H1 (cell line): ENCODE data around the gene SLC13A2. TPM values are rescaled to one million over a fixed set of nuclear protein-coding genes. Genes with fewer than 3 reads are reported as not detected.

Experiments
- CTCF ChIA-PET: fragments of 300-600 bp; sonication (Branson Sonifier 250); formaldehyde crosslinking; loops from one replicate; lab custom pipeline; 2021; ENCODE audit not compliant: partially characterized antibody; lab: Charles Lee
- POLR2A ChIA-PET: fragments of 300-600 bp; sonication (Branson Sonifier 250); formaldehyde crosslinking; loops from one replicate; lab custom pipeline; 2021; ENCODE audit warnings: inconsistent platforms; ENCODE audit not compliant: partially characterized antibody; lab: Charles Lee
- DNase-seq, 2 experiments: peaks; one replicate each; pipeline versions ENCODE4 v3.0.0 to v3.0.0-alpha.2; 2010 to 2022; ENCODE audit warnings: low spot score in 2 of 2, low read depth in 1 of 2, mixed read lengths in 1 of 2
- FAIRE-seq: peaks from 2 replicates; lab custom pipeline; 2011; peaks lifted over from hg19 to GRCh38; lab: Jason Lieb, UNC
- H2AFZ ChIP-seq: 2 replicates; pipeline ENCODE4 v1.8.1; 2012; ENCODE audit warnings: low read length, inconsistent platforms
- H2AK5ac ChIP-seq: 2 replicates; pipeline ENCODE4 v1.6.1; 2013; ENCODE audit warnings: low read depth, low read length
- H2BK120ac ChIP-seq: replicated peaks from 2 replicates; pipeline ENCODE3; 2013; ENCODE audit warnings: low read depth, low read length, inconsistent platforms
- H2BK12ac ChIP-seq: 2 replicates; pipeline ENCODE4 v1.6.1; 2013; ENCODE audit warnings: low read depth, low read length
- H2BK15ac ChIP-seq: 2 replicates; pipeline ENCODE4 v1.6.1; 2013; ENCODE audit warnings: low read length
- H2BK20ac ChIP-seq: 2 replicates; pipeline ENCODE4 v1.6.1; 2013; ENCODE audit warnings: low read length
- H2BK5ac ChIP-seq: 2 replicates; pipeline ENCODE4 v1.6.1; 2013; ENCODE audit warnings: low read depth, low read length
- H3K14ac ChIP-seq: 2 replicates; pipeline ENCODE4 v1.6.1; 2013; ENCODE audit warnings: inconsistent platforms; ENCODE audit not compliant: insufficient read length
- H3K18ac ChIP-seq: 2 replicates; pipeline ENCODE4 v1.6.1; 2013; ENCODE audit warnings: low read length; ENCODE audit errors: extremely low read depth
- H3K23ac ChIP-seq: 2 replicates; pipeline ENCODE4 v1.6.1; 2013; ENCODE audit warnings: inconsistent platforms; ENCODE audit not compliant: insufficient read length
- H3K23me2 ChIP-seq: 2 replicates; pipeline ENCODE4 v1.6.1; 2013; ENCODE audit warnings: low read depth, low read length
- H3K27ac ChIP-seq: 2 replicates; pipeline ENCODE4 v1.6.1; 2011; ENCODE audit warnings: low read depth, low read length, inconsistent platforms
- H3K27me3 ChIP-seq, 4 experiments: replicated peaks in 1 of 4; 1 replicate in 1 of 4; 2 replicates in 3 of 4; pipeline versions ENCODE4 v1.6.1 to v1.8.1; 2011 to 2013; ENCODE audit warnings: low read length in 3 of 4, mild to moderate bottlenecking in 3 of 4, inconsistent platforms in 2 of 4, mixed read lengths in 2 of 4, moderate library complexity in 1 of 4; ENCODE audit not compliant: control insufficient read depth in 3 of 4, insufficient read depth in 3 of 4; ENCODE audit errors: extremely low read depth in 1 of 4
- H3K36me3 ChIP-seq, 4 experiments: 2 replicates each; pipeline versions ENCODE4 v1.6.1 to v1.8.1; 2011 to 2013; ENCODE audit warnings: mild to moderate bottlenecking in 4 of 4, low read length in 3 of 4, moderate library complexity in 2 of 4, control low read depth in 1 of 4, inconsistent platforms in 1 of 4; ENCODE audit not compliant: insufficient read depth in 4 of 4, control insufficient read depth in 2 of 4
- H3K4ac ChIP-seq: replicated peaks from 2 replicates; pipeline ENCODE3; 2013; ENCODE audit warnings: low read length, low read depth, mixed read lengths, inconsistent platforms; ENCODE audit not compliant: insufficient read length
- H3K4me1 ChIP-seq, 4 experiments: replicated peaks in 1 of 4; 1 replicate in 1 of 4; 2 replicates in 3 of 4; pipeline versions ENCODE4 v1.6.1 to v1.8.1; 2011 to 2013; ENCODE audit warnings: low read length in 3 of 4, inconsistent platforms in 2 of 4, mixed read lengths in 1 of 4; ENCODE audit not compliant: insufficient read depth in 4 of 4, control insufficient read depth in 3 of 4
- H3K4me2 ChIP-seq, 2 experiments: 2 replicates each; pipeline versions ENCODE4 v1.6.1 to v1.8.1; 2011 to 2013; ENCODE audit warnings: low read depth in 2 of 2, low read length in 2 of 2, control low read depth in 1 of 2, inconsistent platforms in 1 of 2, mild to moderate bottlenecking in 1 of 2; ENCODE audit not compliant: insufficient read depth in 1 of 2
- H3K4me3 ChIP-seq, 4 experiments: fragments of 200-600, 300-600 bp in 1 of 4; sonication (generic), shearing (Covaris generic), sonication (Bioruptor Twin) in 1 of 4; 2 replicates each; pipeline versions ENCODE4 v1.5.1 to v1.8.1; 2011 to 2016; ENCODE audit warnings: low read length in 4 of 4, low read depth in 3 of 4, control low read depth in 2 of 4, inconsistent platforms in 2 of 4, mild to moderate bottlenecking in 2 of 4, mixed read lengths in 1 of 4, moderate library complexity in 1 of 4; ENCODE audit not compliant: insufficient read depth in 2 of 4; ENCODE audit errors: extremely low read depth in 1 of 4
- H3K56ac ChIP-seq: replicated peaks from 2 replicates; pipeline ENCODE3; 2013; ENCODE audit warnings: low read depth, mild to moderate bottlenecking, mixed read lengths, low read length, inconsistent platforms; ENCODE audit not compliant: insufficient read length
- H3K79me1 ChIP-seq: 2 replicates; pipeline ENCODE4 v1.6.1; 2013; ENCODE audit warnings: low read depth, low read length, control low read depth
- H3K79me2 ChIP-seq, 2 experiments: 2 replicates each; pipeline versions ENCODE4 v1.6.1 to v1.8.1; 2012 to 2013; ENCODE audit warnings: low read length in 2 of 2, mild to moderate bottlenecking in 2 of 2, inconsistent platforms in 1 of 2; ENCODE audit not compliant: insufficient read depth in 2 of 2, control insufficient read depth in 1 of 2
- H3K9ac ChIP-seq, 4 experiments: replicated peaks in 1 of 4; 1 replicate in 1 of 4; 2 replicates in 3 of 4; pipeline versions ENCODE4 v1.6.1 to v1.8.1; 2011 to 2013; ENCODE audit warnings: low read depth in 3 of 4, low read length in 3 of 4, control low read depth in 2 of 4, mild to moderate bottlenecking in 2 of 4, moderate library complexity in 2 of 4, inconsistent platforms in 1 of 4; ENCODE audit errors: extremely low read depth in 1 of 4
- H3K9me3 ChIP-seq, 2 experiments: 2 replicates each; pipeline versions ENCODE4 v1.6.1 to v1.8.1; 2012 to 2013; ENCODE audit warnings: mild to moderate bottlenecking in 2 of 2, moderate library complexity in 2 of 2, control low read depth in 1 of 2, inconsistent platforms in 1 of 2, low read depth in 1 of 2, low read length in 1 of 2, mixed read lengths in 1 of 2; ENCODE audit not compliant: insufficient read depth in 2 of 2
- H4K20me1 ChIP-seq, 2 experiments: replicated peaks in 1 of 2; 2 replicates each; pipeline versions ENCODE3 to v1.8.1; 2011 to 2013; ENCODE audit warnings: inconsistent platforms in 2 of 2, low read length in 2 of 2, mild to moderate bottlenecking in 1 of 2; ENCODE audit not compliant: insufficient read depth in 2 of 2, control insufficient read depth in 1 of 2
- H4K5ac ChIP-seq: 2 replicates; pipeline ENCODE4 v1.6.1; 2013; ENCODE audit warnings: low read length, low read depth, mixed read lengths, inconsistent platforms; ENCODE audit not compliant: insufficient read length
- H4K8ac ChIP-seq: 2 replicates; pipeline ENCODE4 v1.8.0; 2013; ENCODE audit warnings: mild to moderate bottlenecking, moderate library complexity, low read length, inconsistent platforms; ENCODE audit not compliant: insufficient read depth; ENCODE audit errors: extremely low read depth
- H4K91ac ChIP-seq: replicated peaks from 2 replicates; pipeline ENCODE3; 2013; ENCODE audit warnings: low read length, mixed read lengths, inconsistent platforms; ENCODE audit not compliant: insufficient read length
- BACH1 ChIP-seq: IDR thresholded peaks from 2 replicates; pipeline ENCODE4 v1.6.1; 2012; ENCODE audit warnings: low read length, improper control_type of control experiment
- BCL11A ChIP-seq, 2 experiments: IDR thresholded peaks; one replicate each; pipeline ENCODE4 v1.6.1; 2011; ENCODE audit warnings: low read depth in 2 of 2, low read length in 2 of 2, mild to moderate bottlenecking in 2 of 2
- E2F6 ChIP-seq: IDR thresholded peaks from 2 replicates; pipeline ENCODE4 v1.6.1; 2012; ENCODE audit warnings: inconsistent platforms
- EGR1 ChIP-seq: IDR thresholded peaks from 2 replicates; pipeline ENCODE4 v1.6.1; 2011; ENCODE audit warnings: low read depth, low read length, borderline replicate concordance
- HDAC2 ChIP-seq, 2 experiments: fragments of 300-600 bp in 1 of 2; sonication (generic) in 1 of 2; IDR thresholded peaks; 2 replicates each; pipeline ENCODE4 v1.6.1; 2011 to 2012; ENCODE audit warnings: low read depth in 2 of 2, low read length in 2 of 2, mild to moderate bottlenecking in 2 of 2, moderate library complexity in 2 of 2, borderline replicate concordance in 1 of 2, inconsistent platforms in 1 of 2
- MAFK ChIP-seq: IDR thresholded peaks from 2 replicates; pipeline ENCODE4 v1.6.1; 2012; ENCODE audit warnings: low read depth, mild to moderate bottlenecking, improper control_type of control experiment, low read length
- POLR2A ChIP-seq, 2 experiments: IDR thresholded peaks; 1 replicate in 1 of 2; 2 replicates in 1 of 2; pipeline ENCODE4 v1.6.1; 2011; ENCODE audit warnings: low read depth in 2 of 2, low read length in 2 of 2, mild to moderate bottlenecking in 2 of 2; ENCODE audit errors: control extremely low read depth in 1 of 2
- SAP30 ChIP-seq: fragments of 300-600 bp; sonication (generic); IDR thresholded peaks from 2 replicates; pipeline ENCODE4 v1.7.1; 2012; ENCODE audit warnings: low read length, moderate library complexity, mild to moderate bottlenecking, inconsistent platforms; ENCODE audit not compliant: insufficient read depth, insufficient replicate concordance
- SP2 ChIP-seq: IDR thresholded peaks from 2 replicates; pipeline ENCODE4 v1.6.1; 2012; ENCODE audit warnings: mild to moderate bottlenecking, low read length, inconsistent platforms
- TAF1 ChIP-seq: IDR thresholded peaks from 2 replicates; pipeline ENCODE4 v1.6.1; 2011; ENCODE audit warnings: mild to moderate bottlenecking, low read depth, low read length
- TCF12 ChIP-seq: IDR thresholded peaks from 2 replicates; pipeline ENCODE4 v1.6.1; 2011; ENCODE audit warnings: low read depth, mild to moderate bottlenecking, low read length
- TEAD4 ChIP-seq: IDR thresholded peaks from 2 replicates; pipeline ENCODE4 v1.6.1; 2012; ENCODE audit warnings: low read depth, low read length, inconsistent platforms, mixed read lengths
- WGBS, 2 experiments: shearing (Covaris generic) in 1 of 2; methylation state at CpG; one replicate each; pipeline versions ENCODE4 v1.1.6 to v1.1.7; 2013 to 2015; ENCODE audit warnings: low lambda C conversion rate in 2 of 2, mixed read lengths in 2 of 2, inconsistent platforms in 1 of 2, low coverage in 1 of 2, missing lambda C conversion rate in 1 of 2; ENCODE audit not compliant: insufficient replicate concordance in 2 of 2, insufficient coverage in 1 of 2, insufficient read length in 1 of 2; ENCODE audit errors: extremely low coverage in 1 of 2, missing lambda C conversion rate in 1 of 2; 5-methylcytosine and 5-hydroxymethylcytosine counted together
- polyA plus RNA-seq, 7 experiments: library from polyadenylated mRNA; depleted of rRNA in 3 of 7; stranded (reverse) in 5 of 7; unstranded in 2 of 7; fragments of >200 nt in 5 of 7; fragments of 200-250 nt in 2 of 7; gene quantifications; 1 replicate in 5 of 7; 2 replicates in 1 of 7; 4 replicates in 1 of 7; pipeline versions ENCODE4 v1.2.1 to v1.2.3, GENCODE V29; 2011 to 2013; ENCODE audit warnings: missing spikeins in 2 of 7, mixed read lengths in 2 of 7
- total RNA-seq: library from RNA; stranded (reverse); fragmentation: NEBNext Ultra II Directional; extraction: Animal tissue kit (Norgen Biotek cat#: 25700); gene quantifications from 2 replicates; pipeline ENCODE4 v1.2.1, GENCODE V29; 2021

Gene SLC13A2
- total and polyA plus RNA-seq, 2 of the 8 experiments (the other 6 are each of a cell fraction or from before 2014, with no cell fraction given), result not detected

- no peak overlapping the region for H3K14ac ChIP-seq
- H2BK12ac ChIP-seq, result no peak overlapping the region
- no peak overlapping the region for H3K27ac ChIP-seq
- no peaks in the 10 kb centered on the region for H4K20me1 ChIP-seq
- no peak for FAIRE-seq
- no peak overlapping the region for H2BK120ac ChIP-seq
- H4K8ac ChIP-seq, result peak overlapping the region; percentile 43; the same call in 1 of the 2 replicates
- no peaks in the 10 kb centered on the region for H3K23me2 ChIP-seq
- H3K4ac ChIP-seq, result no peak overlapping the region
- DNase-seq, result no peak
- H3K27me3 ChIP-seq, result no peaks in the 10 kb centered on the region
- no peak overlapping the region for H3K18ac ChIP-seq
- H3K4me3 ChIP-seq, result no peak overlapping the region
- 90% methylated on average over 12 of the region's 12 CpGs; no CpG with 5 or more reads in 1 of the 2 experiments for WGBS, 2 experiments
- no peak overlapping the region for H4K5ac ChIP-seq
- H3K36me3 ChIP-seq, result no peaks in the 10 kb centered on the region
- H3K9me3 ChIP-seq, result no peaks in the 10 kb centered on the region
- ChIA-PET POLR2A (no interaction called here), CTCF (interaction anchor here (0.7 to 18.4 kb wide), 12 partner anchors 10 to 121 kb away, joined by 3 to 547 read pairs (median 4); partner anchors contain the start of gene FOXN1)
- H3K4me2 ChIP-seq, result no peak overlapping the region
- no peak overlapping the region for H3K56ac ChIP-seq
- no peaks in the 10 kb centered on the region for H3K79me1 ChIP-seq
- H2BK15ac ChIP-seq, result no peak overlapping the region
- no peak overlapping the region for H2AK5ac ChIP-seq
- no peak overlapping the region for H4K91ac ChIP-seq
- H2BK5ac ChIP-seq, result no peak overlapping the region
- no peaks in the 10 kb centered on the region for H3K79me2 ChIP-seq
- H3K9ac ChIP-seq, result no peak overlapping the region
- no peak overlapping the region for H2AFZ ChIP-seq
- no peak overlapping the region for H3K23ac ChIP-seq
- H3K4me1 ChIP-seq, result peaks cover 0 to 5% (median 0%) of the 10 kb centered on the region in 4 experiments; a peak in 2 of 7 replicates
- H2BK20ac ChIP-seq, result no peak overlapping the region
- TF ChIP-seq BCL11A (IDR thresholded peaks at IDR 0.05; ENCODE audit: low read depth in 2 of 2, low read length in 2 of 2), result no peak
- TF ChIP-seq TEAD4, result no peak
- no peak for TF ChIP-seq HDAC2 (IDR thresholded peaks at IDR 0.05; ENCODE audit: borderline replicate concordance in 1 of 2, low read depth in 2 of 2, low read length in 2 of 2)
- no peak for TF ChIP-seq TCF12
- TF ChIP-seq POLR2A (IDR thresholded peaks at IDR 0.05; ENCODE audit: control extremely low read depth in 1 of 2, low read depth in 2 of 2, low read length in 2 of 2), result no peak
- TF ChIP-seq SAP30, result no peak
- no peak for TF ChIP-seq SP2
- no peak for TF ChIP-seq MAFK
- TF ChIP-seq EGR1, result no peak
- TF ChIP-seq TAF1, result no peak
- TF ChIP-seq E2F6, result no peak
- TF ChIP-seq BACH1, result no peak
Observed at GRCh38 chr17:28537219-28537610, 63.8 kb downstream of the SLC13A2 start.
